AG04450 (cell line): Measurements from ENCODE around the gene MRTFA. TPM values are rescaled to one million over a fixed set of nuclear protein-coding genes. Genes with fewer than 3 reads are reported as not detected.
A peak's percentile ranks its signal among the peaks of the same experiment; 100 is the strongest.

Experiments used
- CTCF ChIA-PET: fragments of 300-600, 350-600 bp; formaldehyde crosslinking; extraction: SDS; loops from one replicate; lab custom pipeline; 2022; ENCODE audit warnings: antibody characterized with exemption, inconsistent platforms; lab: Charles Lee
- POLR2A ChIA-PET: fragments of 350-600 bp; formaldehyde crosslinking; extraction: SDS; loops from one replicate; lab custom pipeline; 2021; ENCODE audit warnings: antibody characterized with exemption, inconsistent platforms; lab: Yijun Ruan, JAX
- DNase-seq: peaks from one replicate; pipeline ENCODE4 v3.0.0-alpha.2; 2011; ENCODE audit warnings: low read depth, low spot score
- H3K27ac ChIP-seq: one replicate; pipeline ENCODE4 v1.5.1; 2012; ENCODE audit warnings: low read depth, low read length, control low read depth
- H3K27me3 ChIP-seq: one replicate; pipeline ENCODE4 v1.6.0; 2012; ENCODE audit warnings: low read length; ENCODE audit not compliant: control insufficient read depth, insufficient read depth
- H3K4me3 ChIP-seq: 2 replicates; pipeline ENCODE4 v1.5.1; 2011; ENCODE audit warnings: mild to moderate bottlenecking, low read depth, low read length, control low read depth
- H3K9me3 ChIP-seq: 2 replicates; pipeline ENCODE4 v1.5.1; 2012; ENCODE audit warnings: low read length; ENCODE audit not compliant: control insufficient read depth, insufficient read depth
- CTCF ChIP-seq: IDR thresholded peaks from 2 replicates; pipeline ENCODE4 v1.5.1; 2011; ENCODE audit warnings: low read depth, low read length, control low read depth, inconsistent platforms
- polyA plus RNA-seq: library from polyadenylated mRNA; depleted of rRNA; stranded (reverse); fragments of >200 nt; gene quantifications from 2 replicates; pipeline ENCODE4 v1.2.3, GENCODE V29; 2011

MRTFA gene
- polyA plus RNA-seq, 1 experiment = 6.8 TPM

- Histone ChIP-seq H3K27ac (no peak overlapping the region), H3K4me3 (no peak overlapping the region), H3K27me3 (no peaks in the 10 kb centered on the region), H3K9me3 (peaks cover 4% of the 10 kb centered on the region)
- CTCF ChIA-PET = no interaction called here
- POLR2A ChIA-PET = interaction anchor here (0.7 kb wide), 2 partner anchors 15 to 26 kb away, joined by 3 to 5 read pairs; no protein-coding TSS in a partner anchor
- no peak for TF ChIP-seq CTCF
- no peak for DNase-seq
Measured at GRCh38 chr22:40518840-40519239, 117.7 kb downstream of the MRTFA start.

GRCh38 chr22:40517631-40518030 lies 118.9 kb downstream of the MRTFA start:
- H3K27ac ChIP-seq = no peak overlapping the region
- ChIA-PET POLR2A (no interaction called here), CTCF (no interaction called here)
- no peak for DNase-seq
- no peak overlapping the region for H3K4me3 ChIP-seq
- no peak for TF ChIP-seq CTCF
- H3K9me3 ChIP-seq = peaks cover 4% of the 10 kb centered on the region
- H3K27me3 ChIP-seq = no peaks in the 10 kb centered on the region

- H3K4me3 ChIP-seq = no peak overlapping the region
- no peak for DNase-seq
- H3K27ac ChIP-seq = no peak overlapping the region
- TF ChIP-seq CTCF = no peak
- H3K27me3 ChIP-seq = no peaks in the 10 kb centered on the region
- ChIA-PET CTCF (interaction anchor here (1.0 to 1.2 kb wide), 2 partner anchors 8 to 80 kb away, joined by 4 to 6 read pairs; no protein-coding TSS in a partner anchor), POLR2A (no interaction called here)
- H3K9me3 ChIP-seq = peaks cover 4% of the 10 kb centered on the region
Measured at GRCh38 chr22:40516416-40516815, 120.1 kb downstream of the MRTFA start.

DNA sequence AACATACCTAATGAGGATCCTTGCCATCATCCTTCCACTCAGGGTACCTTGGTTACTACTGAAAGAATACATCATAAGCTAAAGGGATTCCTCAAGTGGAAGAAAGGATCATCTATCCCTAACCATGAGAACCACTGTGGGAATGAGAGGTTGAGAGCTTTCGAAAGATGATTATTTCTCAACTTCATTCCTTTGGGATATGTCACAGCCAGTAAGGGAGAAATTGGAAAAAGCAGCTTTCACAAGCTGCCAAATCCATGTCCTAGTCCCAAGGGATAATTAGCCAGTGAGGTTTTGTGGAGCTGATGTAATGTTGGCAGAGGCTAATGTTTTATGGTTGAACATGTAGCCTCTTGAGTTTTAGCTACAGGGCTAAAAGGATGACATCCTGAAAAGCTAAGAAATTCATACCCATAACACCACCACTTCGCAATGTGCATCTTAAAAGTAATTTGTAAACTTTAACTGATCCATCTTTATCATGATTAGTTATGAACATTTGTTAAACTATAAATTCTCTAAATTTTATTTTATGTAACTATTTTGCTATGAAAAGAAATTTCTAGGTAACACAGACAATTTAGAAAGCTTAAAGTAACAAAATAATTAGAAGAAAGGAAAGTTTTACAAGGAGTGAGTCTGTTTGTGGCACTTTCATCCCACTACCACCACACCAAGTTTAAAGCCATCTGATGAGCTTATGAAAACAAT lies 123.9 kb downstream of the MRTFA start:
- CTCF ChIA-PET = interaction anchor here (0.6 to 1.9 kb wide), 9 partner anchors 12 to 171 kb away, joined by 3 to 11 read pairs (median 4); no protein-coding TSS in a partner anchor
- DNase-seq = peak; percentile 93
- Histone ChIP-seq H3K9me3 (no peaks in the 10 kb centered on the region), H3K4me3 (no peak overlapping the region), H3K27me3 (no peaks in the 10 kb centered on the region), H3K27ac (peak overlapping the region; percentile 72)
- TF ChIP-seq CTCF = no peak
- POLR2A ChIA-PET = interaction anchor here (0.6 to 2.0 kb wide), 5 partner anchors 14 to 1202 kb away, joined by 3 to 10 read pairs (median 6); partner anchors contain the start of genes MRTFA, ST13 and XPNPEP3

- Histone ChIP-seq H3K9me3 (no peaks in the 10 kb centered on the region), H3K27me3 (no peaks in the 10 kb centered on the region), H3K4me3 (no peak overlapping the region), H3K27ac (peak overlapping the region; percentile 71)
- POLR2A ChIA-PET = no interaction called here
- no peak for DNase-seq
- CTCF ChIA-PET = interaction anchor here (1.9 kb wide), 1 partner anchor 75 kb away, joined by 11 read pairs; no protein-coding TSS in a partner anchor
- no peak for TF ChIP-seq CTCF
Measured at GRCh38 chr22:40511604-40512003, 124.9 kb downstream of the MRTFA start.
